ENCODE results near the gene TRAPPC2L. TPM values are rescaled to one million over a fixed set of nuclear protein-coding genes. Genes with fewer than 3 reads are reported as not detected.

The TRAPPC2L gene
- total and polyA plus RNA-seq, 2 of the 13 experiments (the other 11 are each of a cell fraction or from before 2014, with no cell fraction given), result 96.3 to 107 TPM

DNA sequence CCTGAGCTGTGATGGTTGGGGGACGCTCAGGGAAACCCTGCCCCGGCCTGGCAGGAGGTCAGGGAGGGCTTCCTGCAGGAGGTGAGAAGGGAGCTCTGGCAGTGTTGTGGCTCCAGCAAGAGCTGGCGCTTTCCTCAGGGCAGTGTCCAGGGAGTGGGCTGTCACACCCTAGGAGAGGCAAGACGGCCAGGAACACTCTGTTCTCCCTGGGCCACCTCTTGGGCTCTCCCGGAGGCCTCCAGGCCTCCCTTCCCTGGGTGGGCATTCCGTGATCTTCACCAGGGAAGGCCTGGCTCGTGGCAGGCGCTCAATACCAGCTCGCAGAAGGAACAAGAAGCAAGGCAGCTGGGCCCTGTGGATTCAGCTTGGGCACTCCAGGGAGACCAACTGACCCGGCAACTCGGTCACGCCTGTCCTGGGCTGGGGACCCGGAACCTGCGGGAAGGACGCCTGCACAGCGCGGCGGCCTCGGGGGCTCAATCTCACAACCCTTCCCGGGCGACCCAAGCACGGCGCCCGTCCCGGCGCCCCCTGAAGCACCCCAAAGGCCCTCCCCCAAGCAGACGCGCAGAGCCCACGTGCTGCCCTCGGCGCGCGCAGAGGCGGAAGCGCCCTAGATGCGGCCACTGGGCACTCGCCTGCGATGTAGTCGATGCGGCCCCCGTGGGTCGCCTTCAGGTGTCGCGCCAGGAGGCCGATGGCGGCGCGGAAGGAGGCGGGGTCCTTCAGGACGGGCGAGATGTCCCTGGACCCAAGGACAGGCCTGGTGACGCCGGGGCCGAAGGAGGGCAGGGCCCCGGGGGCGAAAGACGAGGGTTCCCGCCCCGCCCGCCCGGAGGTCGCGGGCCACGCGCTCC lies 45.8 kb upstream of the TRAPPC2L start (continued):
- TF ChIP-seq ZNF124 (CRISPR knock-in tag; IDR thresholded peaks at IDR 0.05) (no peak), TMF1 (CRISPR knock-in tag; IDR thresholded peaks at IDR 0.05; ENCODE audit: low read depth) (no peak; the same call in 1 of the 2 replicates), ZNF296 (CRISPR knock-in tag; conservative IDR thresholded peaks at IDR 0.05) (no peak), MZF1 (CRISPR knock-in tag; IDR thresholded peaks at IDR 0.05; ENCODE audit: borderline replicate concordance) (no peak), ZNF547 (CRISPR knock-in tag; IDR thresholded peaks at IDR 0.05) (no peak; the same call in 1 of the 2 replicates), PAF1 (CRISPR knock-in tag; IDR thresholded peaks at IDR 0.05) (no peak), SSRP1 (CRISPR knock-in tag; IDR thresholded peaks at IDR 0.05) (no peak; the same call in 1 of the 2 replicates), ZNF441 (CRISPR knock-in tag; IDR thresholded peaks at IDR 0.05; ENCODE audit: borderline replicate concordance) (no peak), NONO (IDR thresholded peaks at IDR 0.05) (no peak), NONO (CRISPR knock-in tag; conservative IDR thresholded peaks at IDR 0.05) (no peak), NFKB2 (CRISPR knock-in tag; IDR thresholded peaks at IDR 0.05; ENCODE audit: borderline replicate concordance) (peak; percentile 92; the same call in 1 of the 2 replicates), ZFP1 (CRISPR knock-in tag; IDR thresholded peaks at IDR 0.05) (no peak), MEIS1 (CRISPR knock-in tag; IDR thresholded peaks at IDR 0.05; ENCODE audit: borderline replicate concordance) (no peak; the same call in 1 of the 2 replicates), CEBPG (CRISPR knock-in tag; IDR thresholded peaks at IDR 0.05) (peak; percentile 42), ZNF235 (CRISPR knock-in tag; IDR thresholded peaks at IDR 0.05; ENCODE audit: borderline replicate concordance) (no peak), ZSCAN29 (CRISPR knock-in tag; conservative IDR thresholded peaks at IDR 0.05) (no peak), ZNF569 (CRISPR knock-in tag; IDR thresholded peaks at IDR 0.05; ENCODE audit: borderline replicate concordance) (peak; percentile 76; the same call in 1 of the 2 replicates), NR3C1 (CRISPR knock-in tag; IDR thresholded peaks at IDR 0.05) (no peak), ZNF652 (CRISPR knock-in tag; IDR thresholded peaks at IDR 0.05; ENCODE audit: borderline replicate concordance, low read depth) (no peak)
- TF ChIP-seq, protein P1, sequence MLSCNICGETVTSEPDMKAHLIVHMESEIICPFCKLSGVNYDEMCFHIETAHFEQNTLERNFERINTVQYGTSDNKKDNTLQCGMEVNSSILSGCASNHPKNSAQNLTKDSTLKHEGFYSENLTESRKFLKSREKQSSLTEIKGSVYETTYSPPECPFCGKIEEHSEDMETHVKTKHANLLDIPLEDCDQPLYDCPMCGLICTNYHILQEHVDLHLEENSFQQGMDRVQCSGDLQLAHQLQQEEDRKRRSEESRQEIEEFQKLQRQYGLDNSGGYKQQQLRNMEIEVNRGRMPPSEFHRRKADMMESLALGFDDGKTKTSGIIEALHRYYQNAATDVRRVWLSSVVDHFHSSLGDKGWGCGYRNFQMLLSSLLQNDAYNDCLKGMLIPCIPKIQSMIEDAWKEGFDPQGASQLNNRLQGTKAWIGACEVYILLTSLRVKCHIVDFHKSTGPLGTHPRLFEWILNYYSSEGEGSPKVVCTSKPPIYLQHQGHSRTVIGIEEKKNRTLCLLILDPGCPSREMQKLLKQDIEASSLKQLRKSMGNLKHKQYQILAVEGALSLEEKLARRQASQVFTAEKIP (CRISPR knock-in tag; IDR thresholded peaks at IDR 0.05; ENCODE audit: borderline replicate concordance), result no peak
- TF ChIP-seq, protein P2, sequence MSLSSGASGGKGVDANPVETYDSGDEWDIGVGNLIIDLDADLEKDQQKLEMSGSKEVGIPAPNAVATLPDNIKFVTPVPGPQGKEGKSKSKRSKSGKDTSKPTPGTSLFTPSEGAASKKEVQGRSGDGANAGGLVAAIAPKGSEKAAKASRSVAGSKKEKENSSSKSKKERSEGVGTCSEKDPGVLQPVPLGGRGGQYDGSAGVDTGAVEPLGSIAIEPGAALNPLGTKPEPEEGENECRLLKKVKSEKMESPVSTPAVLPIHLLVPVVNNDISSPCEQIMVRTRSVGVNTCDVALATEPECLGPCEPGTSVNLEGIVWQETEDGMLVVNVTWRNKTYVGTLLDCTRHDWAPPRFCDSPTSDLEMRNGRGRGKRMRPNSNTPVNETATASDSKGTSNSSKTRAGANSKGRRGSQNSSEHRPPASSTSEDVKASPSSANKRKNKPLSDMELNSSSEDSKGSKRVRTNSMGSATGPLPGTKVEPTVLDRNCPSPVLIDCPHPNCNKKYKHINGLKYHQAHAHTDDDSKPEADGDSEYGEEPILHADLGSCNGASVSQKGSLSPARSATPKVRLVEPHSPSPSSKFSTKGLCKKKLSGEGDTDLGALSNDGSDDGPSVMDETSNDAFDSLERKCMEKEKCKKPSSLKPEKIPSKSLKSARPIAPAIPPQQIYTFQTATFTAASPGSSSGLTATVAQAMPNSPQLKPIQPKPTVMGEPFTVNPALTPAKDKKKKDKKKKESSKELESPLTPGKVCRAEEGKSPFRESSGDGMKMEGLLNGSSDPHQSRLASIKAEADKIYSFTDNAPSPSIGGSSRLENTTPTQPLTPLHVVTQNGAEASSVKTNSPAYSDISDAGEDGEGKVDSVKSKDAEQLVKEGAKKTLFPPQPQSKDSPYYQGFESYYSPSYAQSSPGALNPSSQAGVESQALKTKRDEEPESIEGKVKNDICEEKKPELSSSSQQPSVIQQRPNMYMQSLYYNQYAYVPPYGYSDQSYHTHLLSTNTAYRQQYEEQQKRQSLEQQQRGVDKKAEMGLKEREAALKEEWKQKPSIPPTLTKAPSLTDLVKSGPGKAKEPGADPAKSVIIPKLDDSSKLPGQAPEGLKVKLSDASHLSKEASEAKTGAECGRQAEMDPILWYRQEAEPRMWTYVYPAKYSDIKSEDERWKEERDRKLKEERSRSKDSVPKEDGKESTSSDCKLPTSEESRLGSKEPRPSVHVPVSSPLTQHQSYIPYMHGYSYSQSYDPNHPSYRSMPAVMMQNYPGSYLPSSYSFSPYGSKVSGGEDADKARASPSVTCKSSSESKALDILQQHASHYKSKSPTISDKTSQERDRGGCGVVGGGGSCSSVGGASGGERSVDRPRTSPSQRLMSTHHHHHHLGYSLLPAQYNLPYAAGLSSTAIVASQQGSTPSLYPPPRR (CRISPR knock-in tag; IDR thresholded peaks at IDR 0.05; ENCODE audit: borderline replicate concordance), result no peak
- TF ChIP-seq, protein P3, sequence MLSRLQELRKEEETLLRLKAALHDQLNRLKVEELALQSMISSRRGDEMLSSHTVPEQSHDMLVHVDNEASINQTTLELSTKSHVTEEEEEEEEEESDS (CRISPR knock-in tag; IDR thresholded peaks at IDR 0.05; ENCODE audit: borderline replicate concordance), result no peak
- TF ChIP-seq, protein P4, sequence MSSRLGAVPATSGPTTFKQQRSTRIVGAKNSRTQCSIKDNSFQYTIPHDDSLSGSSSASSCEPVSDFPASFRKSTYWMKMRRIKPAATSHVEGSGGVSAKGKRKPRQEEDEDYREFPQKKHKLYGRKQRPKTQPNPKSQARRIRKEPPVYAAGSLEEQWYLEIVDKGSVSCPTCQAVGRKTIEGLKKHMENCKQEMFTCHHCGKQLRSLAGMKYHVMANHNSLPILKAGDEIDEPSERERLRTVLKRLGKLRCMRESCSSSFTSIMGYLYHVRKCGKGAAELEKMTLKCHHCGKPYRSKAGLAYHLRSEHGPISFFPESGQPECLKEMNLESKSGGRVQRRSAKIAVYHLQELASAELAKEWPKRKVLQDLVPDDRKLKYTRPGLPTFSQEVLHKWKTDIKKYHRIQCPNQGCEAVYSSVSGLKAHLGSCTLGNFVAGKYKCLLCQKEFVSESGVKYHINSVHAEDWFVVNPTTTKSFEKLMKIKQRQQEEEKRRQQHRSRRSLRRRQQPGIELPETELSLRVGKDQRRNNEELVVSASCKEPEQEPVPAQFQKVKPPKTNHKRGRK (CRISPR knock-in tag; IDR thresholded peaks at IDR 0.05), result no peak

Data from HepG2 (cell line).